Activated T-helper 1 cell treated with Interleukin-2 at 50 U/mL for 16 hours (primary cell): ENCODE measurements around the gene PHF21B.
"Not testable (repeated sequence)": the region's sequence is repeated elsewhere in the genome, so short reads cannot be mapped to it uniquely, and the experiment has no call there.

Source experiments
- DNase-seq: peaks from one replicate; pipeline ENCODE4 v3.0.0-alpha.2; 2020; ENCODE audit warnings: low read depth

The PHF21B gene

DNA sequence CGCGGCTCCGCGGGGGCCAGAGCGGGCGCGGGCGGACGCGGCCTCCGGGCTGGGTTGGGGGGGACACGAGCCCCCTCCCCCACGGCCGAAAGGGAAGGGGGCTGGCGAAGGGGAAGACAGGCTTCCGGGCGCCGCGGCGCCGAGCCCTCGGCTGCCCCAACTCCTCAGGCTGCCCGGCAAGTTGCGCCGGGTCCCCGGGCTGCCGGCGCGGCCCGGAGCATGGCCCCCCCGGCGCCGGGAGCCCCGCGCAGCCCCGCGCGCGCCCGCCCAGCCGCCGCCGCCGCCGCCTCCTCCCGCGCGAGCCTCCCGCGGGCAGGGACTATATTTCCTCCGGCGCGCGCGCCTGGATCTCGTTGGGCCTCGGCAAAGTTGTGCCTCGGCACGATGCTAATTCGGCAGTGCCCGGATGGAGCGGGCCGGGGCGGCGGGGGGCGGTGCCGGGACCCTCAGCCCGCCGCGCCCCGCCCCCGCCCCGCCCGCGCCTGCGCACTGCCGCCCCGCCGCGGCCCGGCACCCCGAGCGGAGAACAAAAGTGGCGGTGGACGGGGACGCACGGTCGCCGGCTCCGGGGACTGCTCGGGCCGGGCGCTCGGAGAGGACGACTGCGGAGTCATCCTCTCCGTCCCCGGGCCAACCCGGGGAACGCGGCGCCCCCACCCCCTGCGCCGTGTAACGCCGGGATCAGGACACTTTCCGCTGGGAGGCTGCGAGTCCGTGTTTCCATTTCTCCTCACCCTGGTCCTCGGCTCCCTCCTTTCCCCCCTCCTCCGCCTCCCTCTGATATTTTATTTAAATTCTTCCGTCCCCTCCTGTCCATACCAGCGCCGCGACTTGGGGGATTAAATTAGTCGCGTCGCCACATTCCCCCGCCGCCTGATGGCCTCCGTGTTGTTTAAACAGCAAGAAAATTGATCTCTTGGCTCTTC, at the start of gene PHF21B:
PHF21B (minus strand) TSS at position 400 of the 926 bp plus-strand sequence. CDS start 456 bp downstream, outside the sequence.
- no peak for DNase-seq

DNA sequence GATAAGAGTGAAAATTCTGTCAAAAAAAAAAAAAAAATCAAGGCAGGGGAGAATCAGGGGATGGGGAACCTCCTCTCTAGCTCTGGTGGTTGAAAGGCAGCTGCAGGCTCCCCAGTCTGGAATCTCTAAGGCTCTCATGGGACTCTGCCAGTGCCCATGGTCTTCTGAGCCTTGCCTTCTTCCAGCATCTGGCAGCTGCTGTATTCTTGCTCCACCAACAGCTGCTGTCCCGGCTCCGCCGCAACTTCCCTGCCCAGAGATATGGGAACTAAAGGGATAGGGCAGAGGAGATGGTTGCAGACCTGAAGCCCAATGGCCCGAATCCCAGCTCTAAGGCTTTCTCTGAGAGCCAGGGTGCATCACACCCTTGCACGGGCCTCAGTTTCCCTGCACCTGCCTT, 49.5 kb upstream of the PHF21B start:
- no peak for DNase-seq

GRCh38 chr22:45058622-45058912, 48.8 kb upstream of the PHF21B start:
- DNase-seq, result no peak

DNA sequence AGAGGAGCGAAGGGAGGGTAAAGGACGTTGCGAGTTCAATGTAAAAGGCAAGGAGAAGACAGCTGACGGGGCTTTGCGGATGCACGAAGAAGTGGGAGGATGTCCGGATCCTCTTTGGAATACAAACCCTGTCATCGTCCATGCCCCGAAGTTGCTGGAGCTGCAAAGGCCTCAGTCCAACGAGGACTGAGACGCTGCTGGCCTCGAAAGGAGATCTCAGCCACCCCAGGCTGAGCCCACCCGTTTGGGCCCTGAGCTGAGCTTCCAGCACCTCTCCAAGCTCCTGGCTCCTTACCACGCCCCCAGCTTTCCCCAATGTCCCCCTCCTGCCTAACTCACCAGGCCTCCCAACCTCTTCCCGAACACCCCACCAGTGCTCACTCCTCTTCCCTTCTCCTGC, 46.1 kb upstream of the PHF21B start:
- no peak for DNase-seq

GRCh38 chr22:45053571-45053970, 43.8 kb upstream of the PHF21B start:
- no peak for DNase-seq

- DNase-seq, result no peak
These were observed 43.3 kb upstream of the PHF21B start for GRCh38 chr22:45053094-45053493.

GRCh38 chr22:45052665-45053064, 42.9 kb upstream of the PHF21B start:
- DNase-seq, result not testable (repeated sequence)

DNA sequence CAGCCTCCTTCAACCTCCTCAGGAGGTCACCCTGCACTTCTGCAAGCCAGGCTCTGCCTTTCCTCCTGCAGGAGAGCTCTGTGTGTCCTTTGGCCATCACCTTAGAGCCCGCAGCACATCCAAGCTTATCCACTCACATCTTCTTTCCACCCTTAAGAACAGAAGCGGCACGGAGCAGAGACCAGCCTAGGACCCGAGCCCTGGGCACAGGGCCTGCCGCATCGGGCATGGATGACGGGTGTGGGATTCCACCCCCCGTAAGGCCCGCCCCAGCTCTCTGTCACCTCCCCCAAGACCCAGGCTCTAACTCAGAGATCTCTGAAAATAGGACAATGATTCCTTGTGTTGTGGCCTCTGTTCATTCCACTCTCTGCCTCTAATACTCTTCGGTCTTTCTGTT, 42.1 kb upstream of the PHF21B start:
- no peak for DNase-seq

- no peak for DNase-seq
These were observed 41.6 kb upstream of the PHF21B start for GRCh38 chr22:45051419-45051818.

DNA sequence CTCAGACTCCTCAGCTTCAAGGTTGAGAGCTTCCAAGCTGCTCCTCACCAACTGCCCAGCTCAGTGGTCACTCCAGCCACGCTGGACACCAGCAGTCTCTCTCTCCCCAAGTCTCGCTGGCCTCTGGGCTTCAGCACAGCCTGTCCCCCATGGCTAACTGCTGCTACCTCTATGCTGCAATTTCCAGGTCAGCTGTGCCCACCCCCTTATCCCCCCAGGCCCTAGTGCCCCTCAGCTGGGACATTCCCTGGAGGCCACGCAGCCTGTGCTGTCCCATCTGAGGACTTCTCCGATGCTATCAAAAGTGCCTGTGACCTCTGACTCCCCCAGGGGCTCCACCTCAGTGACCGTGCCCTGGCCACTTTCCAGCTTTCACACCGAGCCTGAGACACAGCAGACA, 37.5 kb upstream of the PHF21B start:
- no peak for DNase-seq

GRCh38 chr22:45045208-45045607, 35.4 kb upstream of the PHF21B start:
- DNase-seq, result no peak

DNA sequence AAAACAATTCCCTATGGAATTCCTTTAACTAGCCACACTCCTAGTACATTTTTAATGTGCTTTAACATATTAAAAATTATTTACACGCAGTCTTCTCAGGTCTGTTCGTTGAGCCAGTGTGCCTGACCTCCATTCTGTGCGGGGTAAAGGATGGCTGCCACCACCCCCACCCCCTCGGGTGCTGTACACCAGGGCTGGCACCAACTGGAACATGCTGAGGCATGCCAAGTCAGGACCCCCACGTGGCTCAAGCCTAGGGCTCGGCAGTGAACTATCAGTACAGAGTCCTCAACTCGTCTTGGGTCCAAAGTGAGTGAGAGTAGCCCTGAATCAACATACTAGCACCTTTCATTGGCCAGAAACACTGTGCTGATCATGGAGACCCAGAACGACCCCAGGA, 32.5 kb upstream of the PHF21B start:
- DNase-seq, result no peak

DNA sequence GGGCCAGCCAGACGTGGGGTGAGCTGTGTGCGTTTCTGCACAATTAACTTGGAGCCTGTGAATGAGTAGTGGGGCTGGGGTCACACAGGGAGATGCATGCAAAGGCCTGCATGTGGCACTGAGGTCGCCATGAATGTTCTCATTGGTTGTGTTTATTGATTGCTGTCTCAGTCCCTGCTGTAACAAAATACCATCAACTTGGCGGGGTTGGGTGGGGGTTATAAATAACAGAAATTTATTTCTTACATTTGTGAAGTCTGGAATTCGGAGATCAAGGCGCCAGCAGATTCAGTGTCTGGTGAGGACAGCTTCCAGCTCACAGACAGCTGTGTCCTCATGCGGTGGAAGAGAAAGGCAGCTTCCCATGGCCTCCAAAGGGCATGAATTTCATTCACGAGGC, 29.3 kb upstream of the PHF21B start:
- DNase-seq, result no peak

- no peak for DNase-seq
These were observed 26.3 kb upstream of the PHF21B start for GRCh38 chr22:45036154-45036553.

GRCh38 chr22:45034821-45035220, 25.0 kb upstream of the PHF21B start:
- no peak for DNase-seq

- DNase-seq, result no peak
These were observed 24.4 kb upstream of the PHF21B start for GRCh38 chr22:45034156-45034555.

DNA sequence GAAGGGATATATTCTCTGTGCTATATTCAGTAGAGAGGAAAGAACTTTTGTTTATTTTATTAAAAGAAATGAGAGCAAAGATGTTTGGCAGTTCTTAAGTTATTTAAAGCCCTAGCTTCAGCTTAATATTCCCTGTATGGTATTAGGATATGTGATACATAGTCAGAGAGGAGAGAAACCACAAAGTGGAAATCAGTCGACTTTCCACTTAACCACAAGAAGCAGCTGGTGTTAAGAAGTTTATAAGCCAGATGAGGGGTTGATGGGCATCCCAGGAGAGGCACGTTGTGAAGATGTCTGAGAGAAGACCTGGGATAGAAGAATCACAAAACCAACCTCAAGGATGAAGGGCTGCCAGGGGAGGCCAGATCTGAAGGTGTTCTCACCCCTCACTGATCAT, 23.3 kb upstream of the PHF21B start:
- DNase-seq, result no peak

DNA sequence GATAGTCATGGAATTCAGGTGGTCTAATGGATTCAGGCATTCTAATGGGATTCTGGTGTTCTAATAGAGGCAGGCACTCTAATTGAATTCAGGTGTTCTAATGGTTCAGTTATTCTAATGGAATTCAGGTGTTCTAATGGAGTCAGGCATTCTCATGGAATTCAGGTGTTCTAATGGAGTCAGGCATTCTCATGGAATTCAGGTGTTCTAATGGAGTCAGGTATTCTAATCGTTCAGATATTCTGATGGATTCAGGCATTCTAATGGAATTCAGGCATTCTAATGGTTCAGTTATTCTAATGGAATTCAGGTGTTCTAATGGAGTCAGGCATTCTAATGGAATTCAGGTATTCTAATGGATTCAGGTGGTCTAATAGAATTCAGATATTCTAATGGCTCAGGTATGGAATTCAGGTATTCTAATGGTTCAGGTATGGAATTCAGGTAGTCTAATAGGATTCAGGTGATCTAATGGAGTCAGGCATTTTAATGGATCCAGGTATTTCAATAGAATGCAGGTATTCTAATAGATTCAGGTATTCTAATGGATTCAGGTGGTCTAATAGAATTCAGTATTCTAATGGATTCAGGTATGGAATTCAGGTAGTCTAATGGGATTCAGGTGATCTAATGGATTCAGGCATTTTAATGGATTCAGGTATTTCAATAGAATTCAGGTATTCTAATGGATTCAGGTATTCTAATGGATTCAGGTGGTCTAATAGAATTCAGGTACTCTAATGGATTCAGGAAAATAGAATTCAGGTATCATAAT, 22.0 kb upstream of the PHF21B start:
- no peak for DNase-seq

DNA sequence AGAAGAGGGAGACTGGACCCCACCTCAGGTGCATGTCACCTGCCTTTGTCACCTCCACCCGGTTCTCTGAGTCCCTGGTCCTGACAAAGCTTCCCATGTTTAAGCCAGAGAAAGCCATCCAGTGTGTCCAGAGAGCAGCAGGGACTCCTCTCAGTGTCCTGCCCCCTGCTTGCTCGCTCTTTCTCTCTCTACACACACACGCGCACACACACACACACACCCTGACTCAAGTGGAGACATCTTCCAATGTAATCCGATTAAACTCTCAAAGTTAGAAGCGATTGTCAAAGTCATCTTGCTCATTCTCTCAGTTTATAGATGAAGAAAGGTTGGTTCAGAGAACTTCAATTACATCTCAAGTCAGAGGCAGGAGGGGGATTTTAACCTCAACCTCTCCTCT, 19.7 kb upstream of the PHF21B start:
- DNase-seq, result no peak

DNA sequence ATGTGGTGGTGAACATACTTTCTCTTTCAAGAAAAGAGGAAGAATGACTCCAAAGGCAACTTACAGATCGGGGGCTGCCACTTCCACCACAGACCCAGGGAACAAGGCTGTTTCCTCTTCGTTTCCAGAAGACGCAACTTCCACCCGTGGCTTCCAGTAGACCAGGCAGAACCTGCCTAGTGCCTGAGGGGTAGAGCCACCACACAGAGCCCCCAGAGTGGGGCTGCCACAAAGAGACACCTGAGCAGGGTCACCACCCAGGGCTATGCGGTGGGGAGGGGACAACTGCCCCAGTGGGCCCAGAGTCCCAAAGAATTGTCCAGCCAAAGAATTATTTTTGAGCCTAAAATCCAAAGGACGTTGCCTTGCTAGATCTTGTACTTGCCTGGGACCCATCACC, 16.7 kb upstream of the PHF21B start:
- no peak for DNase-seq

- DNase-seq, result no peak
These were observed 13.6 kb upstream of the PHF21B start for GRCh38 chr22:45023431-45023830.

GRCh38 chr22:45019861-45020655, 10.3 kb upstream of the PHF21B start:
- DNase-seq, result no peak

DNA sequence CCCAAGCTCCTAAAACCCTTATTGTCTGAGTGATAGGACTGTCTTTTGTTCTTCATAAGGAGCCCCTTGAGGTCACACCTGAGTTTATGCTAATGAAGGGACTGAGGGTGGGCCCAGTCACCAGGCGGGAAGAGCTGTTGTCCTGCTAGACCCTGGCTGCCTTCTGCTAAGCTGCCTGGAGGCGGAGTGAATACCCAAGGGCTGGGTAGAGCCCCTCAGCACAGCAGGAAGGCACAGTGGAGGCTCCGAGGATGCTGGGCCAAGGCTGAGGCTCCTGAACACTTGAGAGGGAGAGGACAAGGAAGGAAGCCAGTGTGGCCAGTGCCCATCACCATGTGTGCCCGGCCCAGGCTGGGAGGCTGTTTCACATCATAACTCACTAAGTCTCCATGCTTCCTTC, 4.8 kb upstream of the PHF21B start:
- DNase-seq, result no peak
